H1 (cell line): Measurements from ENCODE around the gene TMEM120A. TPM values are rescaled to one million over a fixed set of nuclear protein-coding genes. Genes with fewer than 3 reads are reported as not detected.

Experiments used
- CTCF ChIA-PET: fragments of 300-600 bp; sonication (Branson Sonifier 250); formaldehyde crosslinking; loops from one replicate; lab custom pipeline; 2021; ENCODE audit not compliant: partially characterized antibody; lab: Charles Lee
- POLR2A ChIA-PET: fragments of 300-600 bp; sonication (Branson Sonifier 250); formaldehyde crosslinking; loops from one replicate; lab custom pipeline; 2021; ENCODE audit warnings: inconsistent platforms; ENCODE audit not compliant: partially characterized antibody; lab: Charles Lee
- DNase-seq, 2 experiments: peaks; one replicate each; pipeline versions ENCODE4 v3.0.0 to v3.0.0-alpha.2; 2010 to 2022; ENCODE audit warnings: low spot score in 2 of 2, low read depth in 1 of 2, mixed read lengths in 1 of 2
- FAIRE-seq: peaks from 2 replicates; lab custom pipeline; 2011; peaks lifted over from hg19 to GRCh38; lab: Jason Lieb, UNC
- H2AFZ ChIP-seq: 2 replicates; pipeline ENCODE4 v1.8.1; 2012; ENCODE audit warnings: low read length, inconsistent platforms
- H2AK5ac ChIP-seq: 2 replicates; pipeline ENCODE4 v1.6.1; 2013; ENCODE audit warnings: low read depth, low read length
- H2BK120ac ChIP-seq: replicated peaks from 2 replicates; pipeline ENCODE3; 2013; ENCODE audit warnings: low read depth, low read length, inconsistent platforms
- H2BK12ac ChIP-seq: 2 replicates; pipeline ENCODE4 v1.6.1; 2013; ENCODE audit warnings: low read depth, low read length
- H2BK15ac ChIP-seq: 2 replicates; pipeline ENCODE4 v1.6.1; 2013; ENCODE audit warnings: low read length
- H2BK20ac ChIP-seq: 2 replicates; pipeline ENCODE4 v1.6.1; 2013; ENCODE audit warnings: low read length
- H2BK5ac ChIP-seq: 2 replicates; pipeline ENCODE4 v1.6.1; 2013; ENCODE audit warnings: low read depth, low read length
- H3K14ac ChIP-seq: 2 replicates; pipeline ENCODE4 v1.6.1; 2013; ENCODE audit warnings: inconsistent platforms; ENCODE audit not compliant: insufficient read length
- H3K18ac ChIP-seq: 2 replicates; pipeline ENCODE4 v1.6.1; 2013; ENCODE audit warnings: low read length; ENCODE audit errors: extremely low read depth
- H3K23ac ChIP-seq: 2 replicates; pipeline ENCODE4 v1.6.1; 2013; ENCODE audit warnings: inconsistent platforms; ENCODE audit not compliant: insufficient read length
- H3K23me2 ChIP-seq: 2 replicates; pipeline ENCODE4 v1.6.1; 2013; ENCODE audit warnings: low read depth, low read length
- H3K27ac ChIP-seq: 2 replicates; pipeline ENCODE4 v1.6.1; 2011; ENCODE audit warnings: low read depth, low read length, inconsistent platforms
- H3K27me3 ChIP-seq, 4 experiments: replicated peaks in 1 of 4; 1 replicate in 1 of 4; 2 replicates in 3 of 4; pipeline versions ENCODE4 v1.6.1 to v1.8.1; 2011 to 2013; ENCODE audit warnings: low read length in 3 of 4, mild to moderate bottlenecking in 3 of 4, inconsistent platforms in 2 of 4, mixed read lengths in 2 of 4, moderate library complexity in 1 of 4; ENCODE audit not compliant: control insufficient read depth in 3 of 4, insufficient read depth in 3 of 4; ENCODE audit errors: extremely low read depth in 1 of 4
- H3K36me3 ChIP-seq, 4 experiments: 2 replicates each; pipeline versions ENCODE4 v1.6.1 to v1.8.1; 2011 to 2013; ENCODE audit warnings: mild to moderate bottlenecking in 4 of 4, low read length in 3 of 4, moderate library complexity in 2 of 4, control low read depth in 1 of 4, inconsistent platforms in 1 of 4; ENCODE audit not compliant: insufficient read depth in 4 of 4, control insufficient read depth in 2 of 4
- H3K4ac ChIP-seq: replicated peaks from 2 replicates; pipeline ENCODE3; 2013; ENCODE audit warnings: low read length, low read depth, mixed read lengths, inconsistent platforms; ENCODE audit not compliant: insufficient read length
- H3K4me1 ChIP-seq, 4 experiments: replicated peaks in 1 of 4; 1 replicate in 1 of 4; 2 replicates in 3 of 4; pipeline versions ENCODE4 v1.6.1 to v1.8.1; 2011 to 2013; ENCODE audit warnings: low read length in 3 of 4, inconsistent platforms in 2 of 4, mixed read lengths in 1 of 4; ENCODE audit not compliant: insufficient read depth in 4 of 4, control insufficient read depth in 3 of 4
- H3K4me2 ChIP-seq, 2 experiments: 2 replicates each; pipeline versions ENCODE4 v1.6.1 to v1.8.1; 2011 to 2013; ENCODE audit warnings: low read depth in 2 of 2, low read length in 2 of 2, control low read depth in 1 of 2, inconsistent platforms in 1 of 2, mild to moderate bottlenecking in 1 of 2; ENCODE audit not compliant: insufficient read depth in 1 of 2
- H3K4me3 ChIP-seq, 4 experiments: fragments of 200-600, 300-600 bp in 1 of 4; sonication (generic), shearing (Covaris generic), sonication (Bioruptor Twin) in 1 of 4; 2 replicates each; pipeline versions ENCODE4 v1.5.1 to v1.8.1; 2011 to 2016; ENCODE audit warnings: low read length in 4 of 4, low read depth in 3 of 4, control low read depth in 2 of 4, inconsistent platforms in 2 of 4, mild to moderate bottlenecking in 2 of 4, mixed read lengths in 1 of 4, moderate library complexity in 1 of 4; ENCODE audit not compliant: insufficient read depth in 2 of 4; ENCODE audit errors: extremely low read depth in 1 of 4
- H3K56ac ChIP-seq: replicated peaks from 2 replicates; pipeline ENCODE3; 2013; ENCODE audit warnings: low read depth, mild to moderate bottlenecking, mixed read lengths, low read length, inconsistent platforms; ENCODE audit not compliant: insufficient read length
- H3K79me1 ChIP-seq: 2 replicates; pipeline ENCODE4 v1.6.1; 2013; ENCODE audit warnings: low read depth, low read length, control low read depth
- H3K79me2 ChIP-seq, 2 experiments: 2 replicates each; pipeline versions ENCODE4 v1.6.1 to v1.8.1; 2012 to 2013; ENCODE audit warnings: low read length in 2 of 2, mild to moderate bottlenecking in 2 of 2, inconsistent platforms in 1 of 2; ENCODE audit not compliant: insufficient read depth in 2 of 2, control insufficient read depth in 1 of 2
- H3K9ac ChIP-seq, 4 experiments: replicated peaks in 1 of 4; 1 replicate in 1 of 4; 2 replicates in 3 of 4; pipeline versions ENCODE4 v1.6.1 to v1.8.1; 2011 to 2013; ENCODE audit warnings: low read depth in 3 of 4, low read length in 3 of 4, control low read depth in 2 of 4, mild to moderate bottlenecking in 2 of 4, moderate library complexity in 2 of 4, inconsistent platforms in 1 of 4; ENCODE audit errors: extremely low read depth in 1 of 4
- H3K9me3 ChIP-seq, 2 experiments: 2 replicates each; pipeline versions ENCODE4 v1.6.1 to v1.8.1; 2012 to 2013; ENCODE audit warnings: mild to moderate bottlenecking in 2 of 2, moderate library complexity in 2 of 2, control low read depth in 1 of 2, inconsistent platforms in 1 of 2, low read depth in 1 of 2, low read length in 1 of 2, mixed read lengths in 1 of 2; ENCODE audit not compliant: insufficient read depth in 2 of 2
- H4K20me1 ChIP-seq, 2 experiments: replicated peaks in 1 of 2; 2 replicates each; pipeline versions ENCODE3 to v1.8.1; 2011 to 2013; ENCODE audit warnings: inconsistent platforms in 2 of 2, low read length in 2 of 2, mild to moderate bottlenecking in 1 of 2; ENCODE audit not compliant: insufficient read depth in 2 of 2, control insufficient read depth in 1 of 2
- H4K5ac ChIP-seq: 2 replicates; pipeline ENCODE4 v1.6.1; 2013; ENCODE audit warnings: low read length, low read depth, mixed read lengths, inconsistent platforms; ENCODE audit not compliant: insufficient read length
- H4K8ac ChIP-seq: 2 replicates; pipeline ENCODE4 v1.8.0; 2013; ENCODE audit warnings: mild to moderate bottlenecking, moderate library complexity, low read length, inconsistent platforms; ENCODE audit not compliant: insufficient read depth; ENCODE audit errors: extremely low read depth
- H4K91ac ChIP-seq: replicated peaks from 2 replicates; pipeline ENCODE3; 2013; ENCODE audit warnings: low read length, mixed read lengths, inconsistent platforms; ENCODE audit not compliant: insufficient read length
- CTBP2 ChIP-seq: IDR thresholded peaks from 2 replicates; pipeline ENCODE4 v1.7.0; 2011; ENCODE audit warnings: borderline replicate concordance, mild to moderate bottlenecking, moderate library complexity, mixed read lengths, low read length; ENCODE audit not compliant: insufficient read depth, insufficient read length
- WGBS, 2 experiments: shearing (Covaris generic) in 1 of 2; methylation state at CpG; one replicate each; pipeline versions ENCODE4 v1.1.6 to v1.1.7; 2013 to 2015; ENCODE audit warnings: low lambda C conversion rate in 2 of 2, mixed read lengths in 2 of 2, inconsistent platforms in 1 of 2, low coverage in 1 of 2, missing lambda C conversion rate in 1 of 2; ENCODE audit not compliant: insufficient replicate concordance in 2 of 2, insufficient coverage in 1 of 2, insufficient read length in 1 of 2; ENCODE audit errors: extremely low coverage in 1 of 2, missing lambda C conversion rate in 1 of 2; 5-methylcytosine and 5-hydroxymethylcytosine counted together
- polyA plus RNA-seq, 7 experiments: library from polyadenylated mRNA; depleted of rRNA in 3 of 7; stranded (reverse) in 5 of 7; unstranded in 2 of 7; fragments of >200 nt in 5 of 7; fragments of 200-250 nt in 2 of 7; gene quantifications; 1 replicate in 5 of 7; 2 replicates in 1 of 7; 4 replicates in 1 of 7; pipeline versions ENCODE4 v1.2.1 to v1.2.3, GENCODE V29; 2011 to 2013; ENCODE audit warnings: missing spikeins in 2 of 7, mixed read lengths in 2 of 7
- total RNA-seq: library from RNA; stranded (reverse); fragmentation: NEBNext Ultra II Directional; extraction: Animal tissue kit (Norgen Biotek cat#: 25700); gene quantifications from 2 replicates; pipeline ENCODE4 v1.2.1, GENCODE V29; 2021

The TMEM120A gene
- total and polyA plus RNA-seq, 2 of the 8 experiments (the other 6 are each of a cell fraction or from before 2014, with no cell fraction given): 15.6 to 49.9 TPM

DNA sequence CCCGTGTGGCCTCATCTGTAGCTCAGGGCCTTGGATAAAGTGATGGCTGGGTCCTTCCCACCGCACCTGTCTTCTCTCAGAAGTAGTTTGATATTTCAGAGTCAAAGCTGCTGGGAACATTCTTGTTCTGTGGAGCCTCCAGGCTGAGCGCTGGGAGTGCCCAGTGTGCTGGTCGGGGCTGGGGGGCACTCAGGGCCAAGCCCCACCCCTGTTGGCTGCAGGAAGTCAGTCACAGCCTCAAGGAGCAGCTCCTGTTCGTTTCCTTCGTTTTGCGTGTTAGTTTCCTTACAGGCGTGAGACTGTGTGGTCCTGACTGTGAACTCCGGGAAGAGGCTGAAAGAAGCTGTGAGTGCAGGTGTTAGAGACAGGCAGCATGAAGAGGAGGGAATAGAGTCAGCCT is 46.2 kb downstream of the TMEM120A start:
- no peak overlapping the region for H2BK15ac ChIP-seq
- 90% methylated on average over 9 of the region's 9 CpGs; no CpG with 5 or more reads in 1 of the 2 experiments for WGBS, 2 experiments
- H3K56ac ChIP-seq: no peak overlapping the region
- CTCF ChIA-PET: interaction anchor here (0.8 to 3.3 kb wide), 8 partner anchors 9 to 205 kb away, joined by 3 to 13 read pairs (median 4); no protein-coding TSS in a partner anchor
- peaks cover 0 to 40% of the 10 kb centered on the region in 2 experiments; a peak in 2 of 4 replicates for H3K79me2 ChIP-seq
- no peak for DNase-seq
- POLR2A ChIA-PET: interaction anchor here (0.7 to 3.5 kb wide), 4 partner anchors 9 to 119 kb away, joined by 3 to 12 read pairs (median 6); partner anchors contain the start of gene POR
- no peak overlapping the region for H4K91ac ChIP-seq
- no peak for FAIRE-seq
- H3K23ac ChIP-seq: no peak overlapping the region
- H3K4me3 ChIP-seq: no peak overlapping the region
- no peak overlapping the region for H2BK12ac ChIP-seq
- no peaks in the 10 kb centered on the region for H3K9me3 ChIP-seq
- H3K4me2 ChIP-seq: no peak overlapping the region
- no peak overlapping the region for H2BK5ac ChIP-seq
- H2AK5ac ChIP-seq: no peak overlapping the region
- H3K4me1 ChIP-seq: no peaks in the 10 kb centered on the region; a peak in 1 of 7 replicates
- no peaks in the 10 kb centered on the region for H3K36me3 ChIP-seq
- H3K79me1 ChIP-seq: peaks cover 8% of the 10 kb centered on the region; the same call in 1 of the 2 replicates
- H4K5ac ChIP-seq: no peak overlapping the region
- H3K23me2 ChIP-seq: no peaks in the 10 kb centered on the region
- no peak overlapping the region for H3K27ac ChIP-seq
- H3K9ac ChIP-seq: no peak overlapping the region
- no peak overlapping the region for H3K14ac ChIP-seq
- no peak overlapping the region for H3K4ac ChIP-seq
- no peak overlapping the region for H2AFZ ChIP-seq
- H4K8ac ChIP-seq: no peak overlapping the region
- no peak overlapping the region for H2BK20ac ChIP-seq
- H3K27me3 ChIP-seq: no peaks in the 10 kb centered on the region
- peaks cover 0 to 13% of the 10 kb centered on the region in 2 experiments for H4K20me1 ChIP-seq
- H3K18ac ChIP-seq: no peak overlapping the region
- H2BK120ac ChIP-seq: no peak overlapping the region
- TF ChIP-seq CTBP2: no peak
